Thymus (tissue), 11 donors: ENCODE measurements around the gene TMEM151A. TPM values are rescaled to one million over a fixed set of nuclear protein-coding genes. Genes with fewer than 3 reads are reported as not detected.

ENCODE experiments used
- DNase-seq, 9 donors: peaks; one replicate each; pipeline ENCODE4 v3.0.0-alpha.2; 2013; ENCODE audit warnings: low spot score in 9 of 9, low read depth in 6 of 9, missing footprints in 1 of 9
- H3K27ac ChIP-seq, 2 donors: one replicate each; pipeline ENCODE4 v1.5.1; 2013; ENCODE audit warnings: control low read depth in 1 of 2, low read depth in 1 of 2, low read length in 1 of 2, mild to moderate bottlenecking in 1 of 2, moderate library complexity in 1 of 2
- H3K27me3 ChIP-seq, 2 donors: one replicate each; pipeline ENCODE4 v1.5.1; 2013; ENCODE audit warnings: low read length in 1 of 2; ENCODE audit not compliant: control insufficient read depth in 2 of 2, insufficient read depth in 1 of 2
- H3K36me3 ChIP-seq, 2 donors: one replicate each; pipeline ENCODE4 v1.5.1; 2013; ENCODE audit warnings: low read length in 1 of 2, mild to moderate bottlenecking in 1 of 2, moderate library complexity in 1 of 2; ENCODE audit not compliant: control insufficient read depth in 2 of 2, insufficient read depth in 2 of 2
- H3K4me1 ChIP-seq, 2 donors: one replicate each; pipeline ENCODE4 v1.5.1; 2013; ENCODE audit warnings: low read length in 2 of 2; ENCODE audit not compliant: control insufficient read depth in 2 of 2, insufficient read depth in 2 of 2
- H3K4me3 ChIP-seq, 2 donors: one replicate each; pipeline ENCODE4 v1.5.1; 2013; ENCODE audit warnings: low read length in 2 of 2, control low read depth in 1 of 2, mild to moderate bottlenecking in 1 of 2
- H3K9me3 ChIP-seq, 2 donors: one replicate each; pipeline ENCODE4 v1.5.1; 2013; ENCODE audit warnings: low read length in 1 of 2, mild to moderate bottlenecking in 1 of 2; ENCODE audit not compliant: control insufficient read depth in 2 of 2, insufficient read depth in 1 of 2
- WGBS: extraction: QIAGEN DNeasy Blood & Tissue Kit; methylation state at CpG from one replicate; pipeline ENCODE4 v1.1.7; 2013; 5-methylcytosine and 5-hydroxymethylcytosine counted together
- polyA plus RNA-seq: library from polyadenylated mRNA; stranded (reverse); fragments of 200-250 nt; gene quantifications from one replicate; pipeline ENCODE4 v1.2.3, GENCODE V29; 2013
- total RNA-seq: library from RNA; stranded (reverse); fragments of 120-200 nt; gene quantifications from one replicate; pipeline ENCODE4 v1.2.4, GENCODE V29; 2013
- donor health status: healthy.

TMEM151A gene
- total and polyA plus RNA-seq, 2 donors = 0.02 TPM; not detected in 1

DNA sequence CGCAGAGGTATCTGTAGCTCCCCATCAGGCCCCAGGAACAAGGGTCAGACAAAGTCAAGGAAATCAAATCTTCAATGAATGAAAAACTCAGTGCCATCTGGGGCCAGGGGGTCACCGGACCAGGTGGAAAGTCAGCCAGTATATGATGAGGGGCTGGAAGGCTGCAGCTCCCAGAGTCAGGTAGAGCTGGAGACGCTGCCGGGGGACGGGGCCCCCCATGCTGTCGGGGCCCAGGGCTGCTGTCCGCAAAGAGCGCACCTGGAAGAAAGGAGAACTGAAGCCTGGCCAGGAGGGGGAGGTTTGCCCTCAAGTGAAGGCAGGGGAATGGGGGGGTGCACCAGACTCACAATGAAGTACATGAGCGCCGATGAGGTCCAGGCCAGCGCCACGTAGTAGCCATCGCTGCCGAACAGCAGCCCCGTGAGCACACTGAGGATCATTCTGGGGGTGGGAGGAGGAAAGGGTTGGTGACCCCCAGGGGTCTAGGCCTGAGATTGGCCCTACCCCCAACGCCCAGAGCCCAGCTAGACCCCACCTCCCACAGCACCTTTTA is 7.1 kb upstream of the TMEM151A start:
- Histone ChIP-seq H3K27ac (no peak overlapping the region), H3K4me1 (peaks cover 26 to 53% of the 10 kb centered on the region in 2 donors)
- WGBS = 97% methylated on average over 16 of the region's 16 CpGs

DNA sequence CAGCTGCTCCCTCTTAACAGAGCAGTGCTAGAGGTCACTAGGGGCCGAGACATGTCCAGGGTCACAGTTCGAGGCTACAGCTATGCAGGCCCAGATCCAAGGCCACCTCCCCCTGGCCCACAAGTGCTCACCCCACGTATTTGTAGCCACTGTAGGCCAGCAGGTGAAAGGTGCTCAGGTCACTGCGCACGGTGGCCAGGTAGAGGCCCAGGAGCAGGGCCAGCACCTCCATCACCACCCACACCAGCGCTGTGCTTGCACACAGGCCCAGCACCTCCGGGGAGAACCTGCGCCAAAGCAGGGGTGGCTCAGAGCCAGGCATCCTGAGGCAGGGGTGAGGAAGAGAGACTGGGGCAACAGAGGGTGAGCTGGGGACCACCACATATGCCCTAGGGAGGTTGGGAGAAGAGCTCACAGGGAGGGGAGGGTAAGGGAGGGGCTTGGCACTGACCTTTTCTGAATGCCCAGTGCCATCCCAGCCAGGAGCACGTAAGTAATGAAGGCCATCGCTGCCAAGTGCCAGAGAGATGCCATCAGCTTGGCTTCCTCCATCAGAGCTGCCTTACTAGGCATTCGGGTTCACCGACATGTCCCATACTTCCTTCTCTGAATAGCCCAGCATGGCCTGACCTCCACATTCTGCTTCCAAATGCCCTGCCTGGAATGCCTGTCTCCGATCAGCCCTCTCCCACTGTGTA is 6.3 kb upstream of the TMEM151A start:
- DNase-seq = no peak
- Histone ChIP-seq H3K27me3 (peaks cover 0 to 10% of the 10 kb centered on the region in 2 donors), H3K4me1 (peaks cover 30 to 52% of the 10 kb centered on the region in 2 donors), H3K4me3 (no peak overlapping the region), H3K36me3 (peaks cover 23 to 24% of the 10 kb centered on the region in 2 donors), H3K9me3 (peaks cover 0 to 10% of the 10 kb centered on the region in 2 donors), H3K27ac (no peak overlapping the region)
- 96% methylated on average over 13 of the region's 13 CpGs for WGBS

More for the DNA sequence above, 7.1 kb upstream of the TMEM151A start:
- peaks cover 0 to 4% of the 10 kb centered on the region in 2 donors for H3K27me3 ChIP-seq
- no peak for DNase-seq
- H3K36me3 ChIP-seq = peaks cover 24 to 25% of the 10 kb centered on the region in 2 donors
- H3K4me3 ChIP-seq = no peak overlapping the region
- peaks cover 0 to 3% of the 10 kb centered on the region in 2 donors for H3K9me3 ChIP-seq

DNA sequence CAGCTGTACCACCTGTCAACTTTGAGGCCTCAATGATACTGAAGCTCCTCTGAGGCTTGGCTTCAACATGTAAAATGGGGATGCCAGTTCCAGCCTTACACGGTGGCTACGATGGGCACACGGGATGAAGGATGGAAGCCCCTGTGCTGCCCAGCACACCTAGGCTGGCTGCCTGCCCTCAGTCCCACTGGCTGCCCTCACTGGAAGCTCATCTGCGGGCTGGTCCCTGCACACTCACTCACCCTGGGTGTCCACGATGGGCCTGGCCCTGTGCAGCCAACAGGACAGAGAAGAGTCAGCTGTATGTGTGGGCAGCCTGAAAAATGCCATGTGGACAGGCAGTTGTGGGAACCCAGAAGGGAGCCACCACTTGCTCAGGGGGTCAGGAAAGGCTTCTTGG is 5.0 kb upstream of the TMEM151A start:
- no peak overlapping the region for H3K4me3 ChIP-seq
- H3K9me3 ChIP-seq = peaks cover 0 to 10% of the 10 kb centered on the region in 2 donors
- WGBS = 98% methylated on average over 5 of the region's 5 CpGs
- H3K36me3 ChIP-seq = peaks cover 23 to 24% of the 10 kb centered on the region in 2 donors
- H3K27ac ChIP-seq = no peak overlapping the region
- no peak for DNase-seq
- peaks cover 29 to 43% of the 10 kb centered on the region in 2 donors for H3K4me1 ChIP-seq
- peaks cover 13 to 22% of the 10 kb centered on the region in 2 donors for H3K27me3 ChIP-seq

DNA sequence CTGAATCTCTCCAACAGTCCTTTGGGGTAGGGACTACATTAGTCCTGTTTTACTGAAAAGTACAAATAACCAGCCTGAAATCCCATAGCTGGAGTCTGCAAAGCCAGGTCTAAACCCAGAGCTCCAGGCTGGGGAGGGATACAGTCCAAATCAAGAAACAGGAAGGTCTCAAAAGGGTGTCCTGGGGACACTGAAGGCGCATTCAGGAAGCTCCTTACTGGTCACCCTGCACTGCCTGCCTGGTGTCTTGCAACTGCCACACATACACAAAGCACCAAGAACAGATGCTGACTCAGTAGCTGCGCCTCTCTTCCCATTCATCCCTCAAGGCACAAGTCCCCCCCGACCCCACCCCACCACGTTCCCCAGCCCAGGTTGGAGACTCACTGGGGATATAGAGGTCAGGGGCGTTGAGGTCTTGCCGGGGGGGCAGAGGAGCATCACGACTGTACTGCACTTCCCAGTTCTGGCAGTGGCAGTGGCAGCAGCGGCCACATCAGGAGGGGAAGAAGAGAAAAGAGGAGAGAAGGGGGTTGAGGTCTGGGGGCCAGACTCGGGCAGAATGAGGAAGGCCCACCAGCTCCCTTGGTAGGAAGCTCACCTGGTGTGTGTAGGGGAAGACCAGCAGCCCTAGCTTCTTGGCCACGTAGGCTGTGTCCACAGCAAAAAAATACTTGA is 4.3 kb upstream of the TMEM151A start:
- Histone ChIP-seq H3K4me1 (peaks cover 28 to 42% of the 10 kb centered on the region in 2 donors), H3K36me3 (peaks cover 23 to 24% of the 10 kb centered on the region in 2 donors), H3K27me3 (peaks cover 19 to 29% of the 10 kb centered on the region in 2 donors), H3K9me3 (peaks cover 0 to 10% of the 10 kb centered on the region in 2 donors), H3K27ac (no peak overlapping the region), H3K4me3 (no peak overlapping the region)
- no peak for DNase-seq
- WGBS = 73% methylated on average over 10 of the region's 10 CpGs

DNA sequence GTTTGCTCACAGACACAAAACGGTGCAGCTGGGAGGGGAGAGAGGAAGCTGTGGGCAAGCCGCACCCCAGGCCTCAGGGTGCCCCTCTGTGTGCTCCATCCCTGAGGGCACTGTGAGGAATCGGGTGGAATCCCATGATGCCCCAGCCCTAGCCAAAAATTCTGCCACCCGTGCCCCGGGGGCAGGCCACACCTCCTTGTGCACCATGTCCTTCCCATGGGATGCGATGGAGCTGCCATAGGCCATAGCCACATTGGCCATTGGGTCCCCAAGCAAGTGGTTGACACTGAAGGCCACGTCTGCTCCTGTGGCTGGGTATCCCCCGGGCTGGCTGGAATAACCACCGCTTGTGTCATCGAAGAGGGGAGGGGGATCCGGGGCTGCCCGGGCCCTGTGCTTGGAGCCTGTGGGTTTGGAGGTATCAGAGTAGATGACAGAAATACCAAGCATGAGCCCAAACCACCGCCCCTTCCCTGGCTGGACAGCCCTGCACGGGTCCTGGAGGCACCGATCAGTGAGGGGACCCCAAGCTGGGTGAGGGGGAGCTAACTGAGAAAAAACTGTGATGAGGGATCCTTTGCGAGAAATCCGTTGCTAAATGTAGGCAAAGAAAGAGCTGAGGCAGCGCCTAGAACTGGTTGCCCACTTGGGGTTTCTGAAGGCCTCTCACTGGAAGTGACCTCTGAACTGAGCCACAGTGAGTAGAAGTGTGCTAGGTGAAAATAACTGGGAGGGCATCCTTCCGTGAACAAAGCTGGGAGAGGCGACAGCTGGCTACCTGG is 3.6 kb upstream of the TMEM151A start:
- WGBS = 61% methylated on average over 20 of the region's 20 CpGs
- H3K9me3 ChIP-seq = peaks cover 0 to 10% of the 10 kb centered on the region in 2 donors
- peaks cover 26 to 36% of the 10 kb centered on the region in 2 donors for H3K27me3 ChIP-seq
- H3K4me3 ChIP-seq = peak overlapping the region; percentile 63 to 75
- peak overlapping the region in 1 of 2 donors; percentile 83 for H3K27ac ChIP-seq
- no peak for DNase-seq
- peaks cover 22 to 37% of the 10 kb centered on the region in 2 donors for H3K4me1 ChIP-seq
- H3K36me3 ChIP-seq = peaks cover 21 to 24% of the 10 kb centered on the region in 2 donors

DNA sequence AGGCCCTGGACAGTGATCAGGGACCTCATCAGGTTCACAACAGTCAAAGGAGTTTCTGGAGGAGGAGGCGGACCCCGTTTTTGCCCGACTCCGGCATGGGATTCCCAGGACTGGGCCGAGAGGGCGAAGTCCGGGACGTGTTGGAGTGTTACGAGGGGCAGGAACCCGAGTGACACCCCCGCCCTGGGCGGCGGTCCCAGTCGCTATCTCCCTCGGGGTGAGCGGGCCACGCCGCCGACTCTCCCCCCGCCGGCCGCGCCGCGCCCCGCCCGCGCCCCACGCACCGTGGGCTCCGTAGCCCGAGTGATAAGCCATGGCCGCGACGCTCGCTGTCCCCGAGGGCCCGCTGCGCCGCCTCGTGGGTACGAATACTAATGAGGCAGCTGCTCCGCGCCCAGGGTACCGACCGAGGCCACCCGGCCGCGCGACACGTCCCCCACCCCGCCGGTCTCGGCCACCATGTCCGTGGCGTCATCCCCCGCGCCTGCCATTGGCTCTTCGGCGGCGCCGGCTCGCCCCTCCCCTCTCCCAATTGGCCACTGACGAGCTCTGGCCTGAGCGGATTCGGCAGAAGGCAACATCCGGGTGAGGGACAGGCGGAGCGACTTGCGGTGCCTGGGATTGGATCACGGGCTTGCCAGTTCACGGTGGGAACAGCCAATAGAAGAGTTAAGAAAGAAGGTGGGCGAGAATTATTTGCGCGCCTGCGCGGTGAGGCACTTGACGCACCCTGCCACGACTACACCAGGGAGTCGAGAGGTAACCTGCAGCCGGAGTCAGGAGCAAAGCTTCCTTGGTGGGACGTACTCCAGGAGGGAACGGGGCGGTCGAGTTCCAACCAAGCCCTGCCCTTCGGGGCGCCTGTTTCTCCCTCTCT is 2.8 kb upstream of the TMEM151A start, which contains the start of gene YIF1A:
Gene YIF1A (minus strand): TSS at position 473 of the 877 bp plus-strand sequence. CDS start 158 bp downstream, at position 315.
- Histone ChIP-seq H3K4me1 (peaks cover 22 to 35% of the 10 kb centered on the region in 2 donors), H3K9me3 (peaks cover 0 to 10% of the 10 kb centered on the region in 2 donors), H3K4me3 (peak within 1 kb of the TSS; percentile 63 to 75), H3K27me3 (peaks cover 33 to 44% of the 10 kb centered on the region in 2 donors), H3K36me3 (peaks cover 17 to 24% of the 10 kb centered on the region in 2 donors), H3K27ac (peak within 1 kb of the TSS; percentile 88 to 97)
- under 1% methylated on average over 87 of the region's 87 CpGs for WGBS
- DNase-seq = peak; percentile 93 to 99 (median 97)

DNA sequence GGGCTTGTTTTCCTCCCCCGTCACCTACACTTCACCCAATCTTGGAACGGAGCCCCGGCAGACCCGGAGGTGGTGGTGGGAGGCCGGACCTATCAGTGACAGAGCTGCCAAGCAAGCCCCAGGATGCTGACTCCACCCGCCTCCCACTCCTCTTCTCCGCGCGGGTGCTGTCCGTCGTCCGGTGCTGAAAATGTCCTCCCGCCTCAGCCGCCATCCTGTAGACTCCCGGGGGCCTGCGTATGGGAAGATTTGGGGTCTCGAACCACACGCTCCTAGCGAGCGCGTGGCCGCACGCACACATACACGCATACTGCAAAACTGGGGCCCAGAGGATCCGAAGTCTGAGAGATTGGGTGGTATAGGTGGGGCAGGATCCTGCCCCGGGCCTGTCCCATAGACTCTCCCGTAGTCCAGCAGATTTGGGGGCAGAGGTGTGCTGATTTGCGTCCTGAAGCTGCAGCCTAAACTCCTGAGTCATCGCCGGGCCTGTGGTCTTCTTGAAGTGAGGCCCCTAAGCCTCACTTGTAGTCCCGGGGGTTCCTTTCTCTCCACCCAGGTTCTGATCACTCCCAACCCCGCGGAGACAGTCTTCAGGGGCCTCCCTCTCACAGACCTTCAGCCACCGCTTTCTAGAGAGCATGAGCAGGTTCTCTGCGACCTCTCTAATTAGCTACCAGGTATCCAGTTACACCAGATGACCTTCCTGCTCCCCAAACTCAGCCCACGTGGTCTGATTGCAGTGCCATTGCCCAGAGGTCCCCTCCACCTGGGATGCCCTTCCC is 2.0 kb upstream of the TMEM151A start:
- Histone ChIP-seq H3K9me3 (peaks cover 0 to 10% of the 10 kb centered on the region in 2 donors), H3K27me3 (peaks cover 38 to 53% of the 10 kb centered on the region in 2 donors), H3K36me3 (peaks cover 8 to 17% of the 10 kb centered on the region in 2 donors), H3K4me3 (peak overlapping the region; percentile 63 to 73), H3K27ac (peak overlapping the region; percentile 88 to 97), H3K4me1 (peaks cover 22 to 35% of the 10 kb centered on the region in 2 donors)
- DNase-seq = peak in 7 of 9 donors; percentile 48 to 90 (median 72)
- WGBS = 12% methylated on average over 36 of the region's 36 CpGs
